ENCODE data around the gene PLEKHH1.

- no peak for TF ChIP-seq CTCF (IDR thresholded peaks at IDR 0.05)
- TF ChIP-seq POLR2A (IDR thresholded peaks at IDR 0.05) = no peak
These were observed 2.8 kb upstream of the PLEKHH1 start for GRCh38 chr14:67529947-67530935.
